K562 (cell line): ENCODE results near the gene TSPYL6. TPM values are rescaled to one million over a fixed set of nuclear protein-coding genes. Genes with fewer than 3 reads are reported as not detected.

Experiments
- ATAC-seq: fragments of 200-7000 bp; cut with Tn5 transposase; 3 replicates; pipeline ENCODE4 v1.9.1; 2020; ENCODE audit warnings: moderate library complexity
- BruUV-seq: library from RNA; stranded (reverse); fragments of 400-500 nt; replicated peaks from 2 replicates; lab custom pipeline; 2021; lab: Mats Ljungman, UMichigan
- CTCF ChIA-PET: fragments of 300-600 bp; formaldehyde crosslinking; extraction: SDS; loops from one replicate; lab custom pipeline; 2021; ENCODE audit warnings: low intra/inter-chr PET ratio; lab: Yijun Ruan, JAX
- POLR2A ChIA-PET: fragments of 300-600, 350-650 bp; sonication (Branson Sonifier 250); formaldehyde crosslinking; extraction: SDS; loops from one replicate; lab custom pipeline; 2021; ENCODE audit warnings: antibody characterized with exemption, inconsistent platforms; lab: Yijun Ruan, JAX
- DNase-seq, 4 experiments: peaks; one replicate each; pipeline versions ENCODE4 v3.0.0 to v3.0.0-alpha.2; 2011 to 2018; ENCODE audit warnings: low spot score in 3 of 4, mixed read lengths in 3 of 4; ENCODE audit errors: extremely low read depth in 1 of 4
- FAIRE-seq: peaks from 2 replicates; lab custom pipeline; 2011; peaks lifted over from hg19 to GRCh38; lab: Jason Lieb, UNC
- H2AFZ ChIP-seq: 2 replicates; pipeline ENCODE4 v1.6.0; 2011; ENCODE audit warnings: low read depth, low read length, control low read depth, inconsistent platforms
- H3K27ac ChIP-seq: fragments of 200-600 bp; 3 replicates; pipeline ENCODE4 v1.8.0; 2011; ENCODE audit warnings: low read depth, mild to moderate bottlenecking, control low read depth, inconsistent platforms, low read length, moderate library complexity, mixed read lengths; ENCODE audit errors: extremely low read depth
- H3K27me3 ChIP-seq, 2 experiments: fragments of 300-600 bp in 1 of 2; 2 replicates in 1 of 2; 3 replicates in 1 of 2; pipeline versions ENCODE4 v1.6.0 to v1.8.0; 2011; ENCODE audit warnings: inconsistent platforms in 2 of 2, low read length in 2 of 2, mild to moderate bottlenecking in 1 of 2, mixed read lengths in 1 of 2, moderate library complexity in 1 of 2; ENCODE audit not compliant: control insufficient read depth in 2 of 2, insufficient read depth in 2 of 2
- H3K36me3 ChIP-seq: fragments of 300-600 bp; 3 replicates; pipeline ENCODE4 v1.8.0; 2011; ENCODE audit warnings: mild to moderate bottlenecking, low read length, inconsistent platforms; ENCODE audit not compliant: control insufficient read depth, insufficient read depth
- H3K4me1 ChIP-seq, 2 experiments: fragments of 200-600 bp in 1 of 2; replicated peaks in 1 of 2; 2 replicates in 1 of 2; 3 replicates in 1 of 2; pipeline versions ENCODE4 v1.5.1 to v1.8.0; 2011; ENCODE audit warnings: inconsistent platforms in 2 of 2, low read length in 2 of 2, mild to moderate bottlenecking in 1 of 2, mixed read lengths in 1 of 2, moderate library complexity in 1 of 2; ENCODE audit not compliant: control insufficient read depth in 2 of 2, insufficient read depth in 2 of 2
- H3K4me2 ChIP-seq: 2 replicates; pipeline ENCODE4 v1.6.1; 2011; ENCODE audit warnings: low read length, control low read depth, inconsistent platforms, mixed read lengths; ENCODE audit not compliant: insufficient read depth
- H3K4me3 ChIP-seq: fragments of 200-600 bp; sonication (generic), shearing (Covaris generic); 2 replicates; pipeline ENCODE4 v1.5.1; 2016; ENCODE audit warnings: control low read depth, inconsistent platforms
- H3K79me2 ChIP-seq: fragments of 200-600 bp; 3 replicates; pipeline ENCODE4 v1.8.0; 2011; ENCODE audit warnings: low read length, inconsistent platforms; ENCODE audit not compliant: control insufficient read depth, insufficient read depth
- H3K9ac ChIP-seq, 2 experiments: 2 replicates each; pipeline versions ENCODE4 v1.6.0 to v1.6.1; 2011; ENCODE audit warnings: low read depth in 2 of 2, low read length in 2 of 2, control low read depth in 1 of 2, inconsistent platforms in 1 of 2, mild to moderate bottlenecking in 1 of 2, mixed read lengths in 1 of 2; ENCODE audit not compliant: insufficient read depth in 1 of 2
- H3K9me1 ChIP-seq: one replicate; pipeline ENCODE4 v1.6.0; 2011; ENCODE audit warnings: inconsistent platforms, mild to moderate bottlenecking, low read length, moderate library complexity; ENCODE audit not compliant: control insufficient read depth, insufficient read depth
- H3K9me3 ChIP-seq: replicated peaks from 2 replicates; pipeline ENCODE4 v1.5.1; 2011; ENCODE audit warnings: low read depth, low read length, inconsistent platforms; ENCODE audit not compliant: control insufficient read depth, insufficient read depth
- H4K20me1 ChIP-seq: replicated peaks from 2 replicates; pipeline ENCODE4 v1.6.1; 2011; ENCODE audit warnings: low read length, inconsistent platforms, mixed read lengths; ENCODE audit not compliant: control insufficient read depth, insufficient read depth
- CTCF ChIP-seq, 3 experiments: IDR thresholded peaks in 2 of 3; conservative IDR thresholded peaks in 1 of 3; 2 replicates each; pipeline ENCODE4 v1.5.1; 2011 to 2012; ENCODE audit warnings: low read length in 3 of 3, mild to moderate bottlenecking in 3 of 3, control low read depth in 2 of 3, improper control_type of control experiment in 1 of 3, inconsistent platforms in 1 of 3, low read depth in 1 of 3, mixed read lengths in 1 of 3, moderate library complexity in 1 of 3; ENCODE audit not compliant: insufficient read depth in 2 of 3
- NEUROD1 ChIP-seq: fragments of 150-350 bp; IDR thresholded peaks from 2 replicates; pipeline ENCODE4 v1.6.1; 2014; ENCODE audit warnings: borderline replicate concordance, low read length, low read depth; ENCODE audit not compliant: partially characterized antibody
- WGBS: fragments of 100-300 bp; shearing (Covaris generic); methylation state at CpG from one replicate; pipeline ENCODE4 v1.1.6; 2016; ENCODE audit warnings: low coverage, mixed read lengths; ENCODE audit not compliant: insufficient coverage; ENCODE audit errors: missing lambda C conversion rate; 5-methylcytosine and 5-hydroxymethylcytosine counted together
- in situ Hi-C: fragments of 300-500 bp; cut with MboI; formaldehyde crosslinking; loops from 4 replicates; pipeline ENCODE4 v1.15.0; 2018; ENCODE audit warnings: inconsistent platforms, mixed read lengths
- intact Hi-C: fragments of 100-400 bp; cut with micrococcal nuclease; formaldehyde crosslinking; loops from 2 replicates; pipeline ENCODE4 v1.14.2; 2022
- polyA plus RNA-seq, 8 experiments: library from polyadenylated mRNA; depleted of rRNA in 4 of 8; stranded (reverse) in 5 of 8; unstranded in 3 of 8; fragments of >200 nt; fragmentation: Nextera tagmentation in 2 of 8; fragmentation: Illumina TruSeq in 1 of 8; extraction: Ambion mirVana in 2 of 8; extraction: Trizol in 1 of 8; gene quantifications; 2 replicates each; pipeline versions ENCODE4 v1.2.1 to v1.2.3, GENCODE V29; 2011 to 2014; ENCODE audit warnings: inconsistent platforms in 1 of 8, missing spikeins in 1 of 8
- total RNA-seq, 7 experiments: library from RNA; depleted of rRNA in 6 of 7; stranded (reverse); fragments of >200 nt in 6 of 7; fragmentation: Illumina TruSeq in 2 of 7; extraction: Trizol in 2 of 7; gene quantifications; 2 replicates each; pipeline versions ENCODE4 v1.2.1 to v1.2.3, GENCODE V29; 2011 to 2021; ENCODE audit warnings: low replicate concordance in 1 of 7
- TF ChIP-seq, protein P1 (sequence below), 2 experiments: fragments of 450-650 bp; IDR thresholded peaks; 2 replicates each; pipeline ENCODE4 v1.6.1; 2018; ENCODE audit warnings: mild to moderate bottlenecking in 2 of 2, low read depth in 1 of 2; ENCODE audit not compliant: partially characterized antibody in 2 of 2

The TSPYL6 gene
- total and polyA plus RNA-seq, 9 of the 15 experiments (the other 6 are each of a cell fraction or from before 2014, with no cell fraction given) = 1.5 to 10.1 (median 7.6) TPM

GRCh38 chr2:54284826-54285225 is 28.8 kb upstream of the TSPYL6 start (continued):
- no peak for TF ChIP-seq NEUROD1

DNA sequence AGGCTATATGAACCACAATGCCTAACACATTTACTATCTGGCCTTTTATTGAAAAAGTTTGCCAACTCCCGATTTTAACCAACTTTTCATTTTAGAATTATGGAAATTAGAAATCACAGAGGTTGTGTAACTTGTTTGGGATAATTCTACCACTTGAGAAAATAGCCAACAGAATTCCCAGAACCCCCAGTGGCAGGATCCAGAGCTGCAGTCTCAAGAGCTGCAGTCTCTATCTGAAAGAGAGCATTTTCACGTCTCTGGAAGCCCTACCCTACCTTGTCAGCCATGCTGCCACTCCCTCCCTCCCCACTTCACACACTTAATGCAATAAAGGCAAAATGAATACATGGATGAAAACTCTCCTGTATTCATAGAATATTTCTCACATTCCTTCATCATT is 23.4 kb upstream of the TSPYL6 start:
- Histone ChIP-seq H3K4me2 (no peak overlapping the region), H3K27ac (no peak overlapping the region), H2AFZ (no peak overlapping the region), H3K36me3 (no peaks in the 10 kb centered on the region), H3K9me1 (no peaks in the 10 kb centered on the region), H3K4me1 (no peaks in the 10 kb centered on the region), H3K9me3 (no peaks in the 10 kb centered on the region), H3K9ac (no peak overlapping the region), H4K20me1 (no peaks in the 10 kb centered on the region), H3K27me3 (no peaks in the 10 kb centered on the region), H3K79me2 (no peaks in the 10 kb centered on the region), H3K4me3 (no peak overlapping the region)
- intact Hi-C loops = no loop called here
- POLR2A ChIA-PET = no interaction called here
- ATAC-seq (peak; percentile 71), DNase-seq (peak in 3 of 4 experiments; percentile 13 to 20 (median 18)), FAIRE-seq (no peak)
- 3% methylated on average over 2 of the region's 2 CpGs for WGBS
- TF ChIP-seq CTCF (IDR thresholded peaks at IDR 0.05 in 2 of 3, conservative IDR thresholded peaks at IDR 0.05 in 1 of 3; ENCODE audit: insufficient read depth in 2 of 3, low read depth in 1 of 3, low read length in 3 of 3) = 0 out of 6 replicates have a peak, but pooled peaks of 2 of the 3 experiments have one; percentile 0 to 10
- TF ChIP-seq, protein P1, sequence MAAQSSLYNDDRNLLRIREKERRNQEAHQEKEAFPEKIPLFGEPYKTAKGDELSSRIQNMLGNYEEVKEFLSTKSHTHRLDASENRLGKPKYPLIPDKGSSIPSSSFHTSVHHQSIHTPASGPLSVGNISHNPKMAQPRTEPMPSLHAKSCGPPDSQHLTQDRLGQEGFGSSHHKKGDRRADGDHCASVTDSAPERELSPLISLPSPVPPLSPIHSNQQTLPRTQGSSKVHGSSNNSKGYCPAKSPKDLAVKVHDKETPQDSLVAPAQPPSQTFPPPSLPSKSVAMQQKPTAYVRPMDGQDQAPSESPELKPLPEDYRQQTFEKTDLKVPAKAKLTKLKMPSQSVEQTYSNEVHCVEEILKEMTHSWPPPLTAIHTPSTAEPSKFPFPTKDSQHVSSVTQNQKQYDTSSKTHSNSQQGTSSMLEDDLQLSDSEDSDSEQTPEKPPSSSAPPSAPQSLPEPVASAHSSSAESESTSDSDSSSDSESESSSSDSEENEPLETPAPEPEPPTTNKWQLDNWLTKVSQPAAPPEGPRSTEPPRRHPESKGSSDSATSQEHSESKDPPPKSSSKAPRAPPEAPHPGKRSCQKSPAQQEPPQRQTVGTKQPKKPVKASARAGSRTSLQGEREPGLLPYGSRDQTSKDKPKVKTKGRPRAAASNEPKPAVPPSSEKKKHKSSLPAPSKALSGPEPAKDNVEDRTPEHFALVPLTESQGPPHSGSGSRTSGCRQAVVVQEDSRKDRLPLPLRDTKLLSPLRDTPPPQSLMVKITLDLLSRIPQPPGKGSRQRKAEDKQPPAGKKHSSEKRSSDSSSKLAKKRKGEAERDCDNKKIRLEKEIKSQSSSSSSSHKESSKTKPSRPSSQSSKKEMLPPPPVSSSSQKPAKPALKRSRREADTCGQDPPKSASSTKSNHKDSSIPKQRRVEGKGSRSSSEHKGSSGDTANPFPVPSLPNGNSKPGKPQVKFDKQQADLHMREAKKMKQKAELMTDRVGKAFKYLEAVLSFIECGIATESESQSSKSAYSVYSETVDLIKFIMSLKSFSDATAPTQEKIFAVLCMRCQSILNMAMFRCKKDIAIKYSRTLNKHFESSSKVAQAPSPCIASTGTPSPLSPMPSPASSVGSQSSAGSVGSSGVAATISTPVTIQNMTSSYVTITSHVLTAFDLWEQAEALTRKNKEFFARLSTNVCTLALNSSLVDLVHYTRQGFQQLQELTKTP (IDR thresholded peaks at IDR 0.05; ENCODE audit: low read depth in 1 of 2, partially characterized antibody in 2 of 2) = no peak
- BruUV-seq = no TSS peak
- in situ Hi-C loops = no loop called here
- CTCF ChIA-PET = no interaction called here
